Testis (tissue), 3 donors: ENCODE data around the gene SPTA1. TPM values are rescaled to one million over a fixed set of nuclear protein-coding genes. Genes with fewer than 3 reads are reported as not detected.

ENCODE experiments used
- DNase-seq: peaks from one replicate; pipeline ENCODE4 v3.0.0-alpha.2; 2019
- H3K27ac ChIP-seq, 2 donors: fragments of 200-600 bp; sonication (generic); one replicate each; pipeline ENCODE4 v1.5.1; 2019
- H3K27me3 ChIP-seq: fragments of 200-600 bp; sonication (generic); one replicate; pipeline ENCODE4 v1.5.1; 2019
- H3K36me3 ChIP-seq: fragments of 200-600 bp; sonication (generic); one replicate; pipeline ENCODE4 v1.5.1; 2017; ENCODE audit warnings: low read depth; ENCODE audit errors: missing control alignments
- H3K4me1 ChIP-seq: fragments of 200-600 bp; sonication (generic); one replicate; pipeline ENCODE4 v1.5.1; 2019
- H3K4me3 ChIP-seq, 2 donors: fragments of 200-600 bp; sonication (generic); one replicate each; pipeline ENCODE4 v1.5.1; 2017 to 2019
- H3K9me3 ChIP-seq: fragments of 200-600 bp; sonication (generic); one replicate; pipeline ENCODE4 v1.5.1; 2017
- CTCF ChIP-seq, 3 experiments: fragments of 450-650 bp in 2 of 3; fragments of 200-600 bp in 1 of 3; sonication (generic) in 1 of 3; IDR thresholded peaks; one replicate each; pipeline ENCODE4 v1.5.1; 2016 to 2019; ENCODE audit warnings: antibody characterized with exemption in 3 of 3, mild to moderate bottlenecking in 2 of 3, moderate library complexity in 1 of 3
- POLR2A ChIP-seq: fragments of 450-650 bp; IDR thresholded peaks from one replicate; pipeline ENCODE4 v1.6.1; 2017; ENCODE audit warnings: antibody characterized with exemption, mild to moderate bottlenecking, moderate library complexity
- WGBS, 2 donors: methylation state at CpG; one replicate each; pipeline ENCODE4 v1.1.5; 2018; 5-methylcytosine and 5-hydroxymethylcytosine counted together
- intact Hi-C: fragments of 100-400 bp; cut with DNase I; formaldehyde crosslinking; loops from one replicate; pipeline ENCODE4 v1.15.1; 2023; ENCODE audit warnings: low total_unique reads
- polyA plus RNA-seq: library from polyadenylated mRNA; stranded (reverse); fragments of 350-450 nt; fragmentation: Illumina TruSeq; extraction: RNeasy Lipid Tissue Mini Kit (QIAGEN cat#74804); gene quantifications from one replicate; pipeline ENCODE4 v1.2.3, GENCODE V29; 2014; ENCODE audit warnings: low read depth, low replicate concordance; ENCODE audit not compliant: insufficient read depth
- total RNA-seq, 2 donors: library from RNA; depleted of rRNA; stranded (reverse); fragments of >200 nt; gene quantifications; one replicate each; pipeline ENCODE4 v1.2.3, GENCODE V29; 2016

SPTA1 gene
- total and polyA plus RNA-seq, 3 donors from 2014 or later, result 3.4 to 6.8 (median 4.2) TPM

- H3K27ac ChIP-seq, result no peak overlapping the region
- no peaks in the 10 kb centered on the region for H3K27me3 ChIP-seq
- TF ChIP-seq CTCF (IDR thresholded peaks at IDR 0.05) (no peak), POLR2A (no peak)
- intact Hi-C loops, result no loop called here
- H3K4me3 ChIP-seq, result no peak overlapping the region
- no peak for DNase-seq
- 77 to 79% methylated on average over 2 of the region's 2 CpGs for WGBS, 2 donors
- no peaks in the 10 kb centered on the region for H3K4me1 ChIP-seq
- no peaks in the 10 kb centered on the region for H3K9me3 ChIP-seq
- H3K36me3 ChIP-seq, result no peaks in the 10 kb centered on the region
These were observed 122.7 kb downstream of the SPTA1 start for GRCh38 chr1:158563853-158564252.

Other genes with a start within 250 kb of the SPTA1 start
- gene OR10K1, start 224.9 kb downstream of the SPTA1 start, total RNA-seq, result not detected
- gene OR10K1, start 224.9 kb downstream of the SPTA1 start, polyA plus RNA-seq, result not detected
- not detected for gene OR10R2, start 214.5 kb downstream of the SPTA1 start, total RNA-seq
- not detected for gene OR10R2, start 214.5 kb downstream of the SPTA1 start, polyA plus RNA-seq
- gene OR6Y1, start 132.3 kb downstream of the SPTA1 start, total RNA-seq, result not detected
- not detected for gene OR6Y1, start 132.3 kb downstream of the SPTA1 start, polyA plus RNA-seq
- gene OR6P1, start 116.1 kb downstream of the SPTA1 start, total RNA-seq, result not detected
- not detected for gene OR6P1, start 116.1 kb downstream of the SPTA1 start, polyA plus RNA-seq
- gene OR10X1, start 106.8 kb downstream of the SPTA1 start, total RNA-seq, result not detected
- gene OR10X1, start 106.8 kb downstream of the SPTA1 start, polyA plus RNA-seq, result not detected
- not detected for gene OR10Z1, start 81.4 kb downstream of the SPTA1 start, total RNA-seq
- not detected for gene OR10Z1, start 81.4 kb downstream of the SPTA1 start, polyA plus RNA-seq
- not detected for gene OR6K2, start 13.9 kb upstream of the SPTA1 start, total RNA-seq
- not detected for gene OR6K2, start 13.9 kb upstream of the SPTA1 start, polyA plus RNA-seq
- gene OR6K3, start 34.0 kb upstream of the SPTA1 start, total RNA-seq, result under 1 TPM in 1 of 2 donors, not detected in 1; 0.19 TPM
- not detected for gene OR6K3, start 34.0 kb upstream of the SPTA1 start, polyA plus RNA-seq
- gene OR6K6, start 68.0 kb upstream of the SPTA1 start, total RNA-seq, result not detected
- gene OR6K6, start 68.0 kb upstream of the SPTA1 start, polyA plus RNA-seq, result not detected
- 1 to 10 TPM in 1 of 2 donors, not detected in 1; 1.0 TPM for gene OR6N1, start 85.5 kb upstream of the SPTA1 start, total RNA-seq
- not detected for gene OR6N1, start 85.5 kb upstream of the SPTA1 start, polyA plus RNA-seq
- not detected for gene OR6N2, start 94.5 kb upstream of the SPTA1 start, total RNA-seq
- gene OR6N2, start 94.5 kb upstream of the SPTA1 start, polyA plus RNA-seq, result not detected
- gene MNDA, start 144.6 kb upstream of the SPTA1 start, total RNA-seq, result 10 to 100 TPM; 11.5 to 12.8 TPM
- gene MNDA, start 144.6 kb upstream of the SPTA1 start, polyA plus RNA-seq, result 6.8 TPM
- 1 to 10 TPM in 1 of 2 donors, under 1 TPM in 1; 0.56 to 1.2 TPM for gene PYHIN1, start 244.8 kb upstream of the SPTA1 start, total RNA-seq
- 0.58 TPM for gene PYHIN1, start 244.8 kb upstream of the SPTA1 start, polyA plus RNA-seq